ENCODE data around the gene TAGLN. TPM values are rescaled to one million over a fixed set of nuclear protein-coding genes. Genes with fewer than 3 reads are reported as not detected.

TAGLN gene
- total RNA-seq, 1 experiment from 2014 or later = 71.5 TPM

GRCh38 chr11:117219001-117219400 is 19.8 kb downstream of the TAGLN start (continued):
- TF ChIP-seq ARID4B (CRISPR knock-in tag; IDR thresholded peaks at IDR 0.05; ENCODE audit: borderline replicate concordance) (no peak), TEAD4 (CRISPR knock-in tag; IDR thresholded peaks at IDR 0.05) (no peak), ETV6 (CRISPR knock-in tag; IDR thresholded peaks at IDR 0.05) (no peak), SMAD3 (CRISPR knock-in tag; IDR thresholded peaks at IDR 0.05; ENCODE audit: borderline replicate concordance) (no peak), TCF7 (CRISPR knock-in tag; IDR thresholded peaks at IDR 0.05; ENCODE audit: low read depth) (no peak)

- POLR2A ChIA-PET = no interaction called here
- no peak for ATAC-seq
- TF ChIP-seq CBFB (CRISPR knock-in tag; IDR thresholded peaks at IDR 0.05; ENCODE audit: low read depth) (no peak), USF2 (CRISPR knock-in tag; IDR thresholded peaks at IDR 0.05) (no peak), STAT6 (CRISPR knock-in tag; conservative IDR thresholded peaks at IDR 0.05; ENCODE audit: low read depth) (no peak), MLX (CRISPR knock-in tag; IDR thresholded peaks at IDR 0.05) (no peak), NR1H2 (CRISPR knock-in tag; IDR thresholded peaks at IDR 0.05) (no peak), HMGXB4 (CRISPR knock-in tag; IDR thresholded peaks at IDR 0.05) (no peak), TEAD1 (CRISPR knock-in tag; IDR thresholded peaks at IDR 0.05) (no peak), ATF6 (CRISPR knock-in tag; IDR thresholded peaks at IDR 0.05) (no peak), GRHL2 (CRISPR knock-in tag; IDR thresholded peaks at IDR 0.05; ENCODE audit: insufficient replicate concordance, severe bottlenecking) (no peak), PREB (CRISPR knock-in tag; IDR thresholded peaks at IDR 0.05; ENCODE audit: borderline replicate concordance) (no peak), FOXP1 (CRISPR knock-in tag; IDR thresholded peaks at IDR 0.05; ENCODE audit: borderline replicate concordance) (no peak)
Observed at GRCh38 chr11:117219455-117219854, 20.3 kb downstream of the TAGLN start.

More at GRCh38 chr11:117219455-117219854, 20.3 kb downstream of the TAGLN start:
- Mint-ChIP-seq H3K27me3 (ENCODE audit: low read depth) (no peaks in the 10 kb centered on the region), H3K4me1 (peaks cover 3% of the 10 kb centered on the region; the same call in 1 of the 2 replicates), H3K27ac (no peak overlapping the region), H3K36me3 (peaks cover 12% of the 10 kb centered on the region), H3K4me3 (no peak overlapping the region), H3K9me3 (no peaks in the 10 kb centered on the region)
- DNase-seq (ENCODE audit: low spot score) = no peak
- CTCF ChIA-PET = interaction anchor here (1.4 to 3.5 kb wide), 2 partner anchors 13 to 39 kb away, joined by 3 to 37 read pairs; partner anchors contain the start of genes PCSK7, RNF214 and SIDT2

Data from WTC11 (cell line).